HL-60 (cell line): ENCODE results near the gene RAD9A.

Experiments
- DNase-seq, 2 experiments: peaks; one replicate each; pipeline ENCODE4 v3.0.0-alpha.2; 2010 to 2020; ENCODE audit warnings: low read depth in 1 of 2, low spot score in 1 of 2
- H3K27ac ChIP-seq: fragments of 250-450 bp; sonication (Bioruptor Pico); replicated peaks from 2 replicates; pipeline ENCODE4 v1.5.1; 2020; ENCODE audit warnings: mild to moderate bottlenecking, moderate library complexity
- H3K27me3 ChIP-seq: fragments of 250-450 bp; sonication (Bioruptor Pico); 2 replicates; pipeline ENCODE4 v1.5.1; 2021; ENCODE audit warnings: mild to moderate bottlenecking, moderate library complexity; ENCODE audit not compliant: insufficient read depth, poor library complexity, severe bottlenecking
- H3K4me3 ChIP-seq: replicated peaks from 2 replicates; pipeline ENCODE4 v1.5.1; 2011; ENCODE audit warnings: mild to moderate bottlenecking, control low read depth, low read length; ENCODE audit not compliant: insufficient read depth
- CTCF ChIP-seq: IDR thresholded peaks from one replicate; pipeline ENCODE4 v1.5.1; 2011; ENCODE audit warnings: low read length, control low read depth, inconsistent platforms; ENCODE audit not compliant: insufficient read depth
- GABPA ChIP-seq: IDR thresholded peaks from 2 replicates; pipeline ENCODE4 v1.6.1; 2012; ENCODE audit warnings: low read depth
- POLR2AphosphoS5 ChIP-seq: IDR thresholded peaks from 2 replicates; pipeline ENCODE4 v1.6.1; 2012; ENCODE audit warnings: low read depth
- REST ChIP-seq: IDR thresholded peaks from 2 replicates; pipeline ENCODE4 v1.6.1; 2012; ENCODE audit warnings: low read depth; ENCODE audit not compliant: insufficient replicate concordance
- SPI1 ChIP-seq: IDR thresholded peaks from 2 replicates; pipeline ENCODE4 v1.6.1; 2012; ENCODE audit warnings: low read depth, mild to moderate bottlenecking, borderline replicate concordance

RAD9A gene

GRCh38 chr11:67389477-67389876, 2.3 kb upstream of the RAD9A start:
- no peak for TF ChIP-seq REST
- TF ChIP-seq SPI1 = no peak
- no peak for TF ChIP-seq GABPA
- TF ChIP-seq POLR2AphosphoS5 = no peak
- peak; percentile 72 for TF ChIP-seq CTCF
- peak in 1 of 2 experiments; percentile 57 for DNase-seq
- Histone ChIP-seq H3K27ac (no peak overlapping the region), H3K27me3 (no peaks in the 10 kb centered on the region), H3K4me3 (no peak overlapping the region)

- Histone ChIP-seq H3K27ac (peak overlapping the region; percentile 87), H3K27me3 (no peaks in the 10 kb centered on the region), H3K4me3 (peak overlapping the region; percentile 74)
- TF ChIP-seq GABPA = no peak
- TF ChIP-seq CTCF = no peak
- TF ChIP-seq SPI1 = no peak
- no peak for TF ChIP-seq POLR2AphosphoS5
- TF ChIP-seq REST = no peak
- DNase-seq = no peak
Observed at GRCh38 chr11:67390947-67391303, 861 bp upstream of the RAD9A start.

GRCh38 chr11:67392183-67392715, 463 bp downstream of the RAD9A start:
- Histone ChIP-seq H3K27ac (peak overlapping the region; percentile 87), H3K4me3 (peak overlapping the region; percentile 74), H3K27me3 (no peaks in the 10 kb centered on the region)
- DNase-seq = no peak
- no peak for TF ChIP-seq GABPA
- no peak for TF ChIP-seq SPI1
- no peak for TF ChIP-seq POLR2AphosphoS5
- TF ChIP-seq REST = no peak
- TF ChIP-seq CTCF = no peak
